Stimulated activated CD4-positive, alpha-beta T cell treated with anti-CD3 and anti-CD28 coated beads, TNF-alpha, amount 100 ng/mL, for 4 hours (primary cell): ENCODE results near the gene IFFO2.

Source experiments
- DNase-seq, 3 experiments: peaks; one replicate each; pipeline ENCODE4 v3.0.0-alpha.2; 2020; ENCODE audit warnings: low read depth in 3 of 3

The IFFO2 gene

DNA sequence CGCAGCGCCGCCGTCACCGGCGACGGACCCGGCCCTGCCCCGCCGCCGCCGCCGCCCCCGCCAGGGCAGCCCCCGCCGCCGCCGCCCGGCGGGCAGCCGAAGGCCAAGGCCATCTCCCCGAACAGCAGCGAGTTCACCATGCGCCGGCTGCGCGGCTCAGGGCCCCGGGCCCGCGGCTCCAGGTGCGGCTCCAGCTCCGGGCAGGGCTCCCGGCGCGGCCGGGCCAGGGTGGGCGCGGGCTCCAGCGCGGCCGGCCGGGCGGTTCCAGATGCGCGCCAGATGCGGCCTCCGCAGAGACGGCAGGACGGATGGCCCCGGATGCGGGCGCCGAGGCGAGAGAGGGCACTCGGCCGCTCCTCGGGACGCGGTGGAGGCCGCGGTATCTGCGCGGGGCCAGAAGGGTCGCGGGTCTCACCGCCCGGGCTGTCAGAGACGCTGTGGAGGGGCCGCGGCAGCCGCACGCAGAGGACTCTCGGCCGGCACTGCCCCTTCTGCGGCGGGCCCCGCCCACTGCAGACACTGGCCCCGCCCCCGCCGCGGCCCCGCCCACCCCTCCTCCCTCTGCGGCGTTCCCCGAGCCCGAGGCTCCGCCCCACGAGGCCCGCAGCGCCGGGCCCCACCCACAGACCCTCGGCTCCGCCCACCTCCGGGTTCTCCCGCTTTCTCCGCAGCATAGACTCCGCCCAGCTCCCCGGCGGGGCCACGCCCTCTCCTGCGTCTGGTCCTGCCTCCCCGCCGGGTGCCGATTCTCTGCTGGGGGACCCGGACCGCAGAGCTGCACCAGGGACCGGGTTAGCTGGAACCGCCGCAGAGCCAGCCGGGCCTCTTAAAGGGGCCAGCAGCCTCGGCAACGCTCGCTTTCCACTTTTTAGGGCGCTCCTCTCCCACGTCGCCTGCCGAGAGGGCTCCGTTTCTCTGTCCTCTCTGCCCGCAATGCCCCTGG is at the start of gene IFFO2:
IFFO2 (minus strand) TSS at position 484 of the 943 bp plus-strand sequence; CDS start at position 140, 344 bp downstream.
- DNase-seq, result peak; percentile 99

DNA sequence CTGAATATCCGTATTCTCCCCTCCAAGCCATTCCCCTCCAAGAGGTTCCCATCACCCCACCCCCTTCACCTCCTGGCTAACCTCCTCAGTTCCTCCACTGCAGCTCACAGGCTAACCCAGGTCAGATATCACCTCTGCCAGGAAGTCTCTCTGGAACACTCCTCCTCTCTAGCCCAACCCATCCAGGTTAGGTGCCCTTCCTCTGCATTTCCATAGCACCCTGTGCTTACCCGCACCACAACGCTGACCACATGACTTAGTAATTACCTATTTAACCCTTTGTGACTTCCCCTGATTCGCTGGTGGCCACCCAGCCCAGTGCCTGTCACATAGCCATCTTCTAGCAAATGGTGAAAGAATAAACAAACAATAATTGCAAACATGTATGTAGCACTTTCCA is 49.5 kb upstream of the IFFO2 start:
- no peak for DNase-seq

- DNase-seq, result no peak
Measured at GRCh38 chr1:19003371-19004290, 47.2 kb upstream of the IFFO2 start.

- no peak for DNase-seq
Measured at GRCh38 chr1:19000065-19000464, 43.6 kb upstream of the IFFO2 start.

DNA sequence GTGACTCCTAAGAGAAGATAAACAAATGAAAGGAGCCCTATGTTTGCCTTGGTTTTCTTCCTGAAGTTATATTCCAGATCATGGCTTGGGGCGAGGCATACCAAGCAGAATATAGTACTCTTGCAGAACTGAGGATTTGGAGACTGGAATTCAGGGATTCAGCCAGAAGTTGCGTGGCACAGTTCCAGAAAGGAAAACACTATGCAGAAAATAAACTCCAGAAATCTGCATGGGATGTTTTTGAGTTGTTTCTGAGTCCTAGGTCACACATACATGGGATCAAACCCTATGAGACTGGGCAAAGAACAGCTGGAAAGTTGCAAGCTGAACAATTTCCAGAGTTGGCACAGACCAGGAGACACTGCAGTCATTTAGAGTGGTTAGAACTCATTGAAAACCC is 42.9 kb upstream of the IFFO2 start:
- DNase-seq, result no peak

DNA sequence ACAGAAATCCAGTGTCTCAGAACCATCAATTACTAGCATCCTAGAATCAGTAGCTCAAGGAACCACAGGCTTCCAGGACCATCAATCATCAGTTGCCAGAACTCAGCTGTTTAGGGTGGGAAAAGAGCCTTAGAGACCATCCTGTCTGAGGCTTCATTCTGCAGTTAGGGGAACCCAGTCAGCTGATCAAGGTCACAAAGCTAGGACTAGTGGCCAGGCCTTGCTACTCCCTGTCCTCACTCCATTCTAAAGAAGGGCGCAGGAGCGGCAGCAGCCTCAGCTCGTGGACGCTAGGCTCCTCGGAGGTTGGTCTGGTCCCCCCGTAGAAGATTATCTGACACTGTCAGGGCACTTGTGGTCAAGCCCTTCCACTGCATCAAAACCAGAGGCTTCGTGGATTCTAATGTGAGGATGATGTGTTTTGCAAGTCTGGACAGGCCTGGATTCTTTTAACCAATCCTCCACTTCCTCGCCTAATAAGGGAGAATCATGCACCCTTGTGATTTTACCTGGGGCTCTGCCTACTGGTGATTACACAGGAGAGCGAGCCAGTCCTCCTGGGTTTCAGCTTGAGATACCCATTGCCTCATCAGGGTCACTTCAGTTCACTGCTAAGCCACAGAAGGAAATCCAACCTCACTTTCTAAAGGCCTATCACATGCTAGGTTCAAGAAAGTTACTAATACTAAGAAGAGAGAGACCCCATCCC is 41.7 kb upstream of the IFFO2 start:
- no peak for DNase-seq

- no peak for DNase-seq
Measured at GRCh38 chr1:18997508-18997907, 41.0 kb upstream of the IFFO2 start.

DNA sequence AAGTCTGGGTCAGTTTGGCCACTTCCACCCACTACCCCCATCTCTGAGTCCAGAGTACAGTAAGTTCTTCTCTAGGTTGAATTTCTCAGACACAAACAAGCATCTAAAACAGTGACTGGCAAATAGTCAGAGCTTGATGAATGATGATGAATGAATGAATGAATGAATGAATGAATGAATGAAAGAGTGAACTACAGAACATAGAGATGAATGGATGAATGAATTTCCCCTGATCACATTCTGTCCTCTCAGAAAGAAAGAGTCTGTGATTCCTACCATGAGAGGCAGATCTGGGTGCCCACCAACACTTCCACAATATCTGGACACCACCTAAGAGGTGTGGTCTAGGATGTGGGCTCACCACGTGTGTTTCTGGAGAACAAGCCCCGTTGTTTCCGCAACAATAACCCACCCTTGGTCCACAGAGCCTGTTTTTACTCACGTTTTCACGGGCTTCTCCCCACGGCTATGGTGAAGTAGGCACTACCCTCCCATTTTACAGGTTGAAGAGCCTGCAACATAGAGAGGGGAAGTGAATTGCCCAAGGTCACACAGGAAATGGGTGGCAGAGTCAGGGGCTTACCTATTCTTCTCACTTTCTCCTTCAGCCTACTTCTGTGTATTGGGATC is 40.2 kb upstream of the IFFO2 start:
- DNase-seq, result no peak

DNA sequence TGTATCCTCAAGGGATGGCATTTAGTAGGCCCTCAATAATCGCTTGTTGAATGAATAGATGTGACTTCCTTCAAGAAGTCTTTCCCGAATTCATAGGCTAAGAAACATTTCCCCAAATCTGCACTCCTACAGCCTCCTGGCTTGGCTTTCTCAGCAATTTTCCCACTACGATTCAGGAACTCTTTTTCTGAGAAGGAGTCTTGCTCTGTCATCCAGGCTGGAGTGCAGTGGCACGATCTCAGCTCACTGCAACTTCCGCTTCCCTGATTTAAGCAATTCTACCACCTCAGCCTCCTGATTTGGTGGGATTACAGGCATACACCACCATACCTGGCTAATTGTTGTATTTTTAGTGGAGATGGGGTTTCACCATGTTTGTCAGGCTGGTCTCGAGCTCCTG is 37.9 kb upstream of the IFFO2 start:
- DNase-seq, result no peak

GRCh38 chr1:18992646-18993045 is 36.2 kb upstream of the IFFO2 start:
- DNase-seq, result no peak

- no peak for DNase-seq
Measured at GRCh38 chr1:18991585-18991984, 35.1 kb upstream of the IFFO2 start.

DNA sequence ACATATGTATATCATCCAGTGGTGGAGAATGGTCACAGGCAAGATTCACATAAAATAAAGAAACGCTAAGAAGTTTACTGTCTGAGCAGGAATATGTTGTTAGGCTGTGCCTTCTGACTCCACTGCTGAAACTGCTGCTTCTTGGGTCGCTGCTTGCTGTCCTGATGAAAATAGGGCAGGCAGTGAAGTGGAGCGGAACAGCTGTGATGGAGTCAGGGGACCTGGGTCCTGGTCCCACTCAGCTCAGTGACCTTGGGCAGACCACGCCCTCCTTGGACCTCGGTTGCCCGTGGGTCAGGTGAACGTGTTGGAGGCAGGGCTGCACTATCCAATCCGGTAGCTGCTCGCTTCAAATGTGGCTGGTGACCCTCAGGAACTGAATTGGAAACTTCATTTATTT is 33.4 kb upstream of the IFFO2 start:
- no peak for DNase-seq

DNA sequence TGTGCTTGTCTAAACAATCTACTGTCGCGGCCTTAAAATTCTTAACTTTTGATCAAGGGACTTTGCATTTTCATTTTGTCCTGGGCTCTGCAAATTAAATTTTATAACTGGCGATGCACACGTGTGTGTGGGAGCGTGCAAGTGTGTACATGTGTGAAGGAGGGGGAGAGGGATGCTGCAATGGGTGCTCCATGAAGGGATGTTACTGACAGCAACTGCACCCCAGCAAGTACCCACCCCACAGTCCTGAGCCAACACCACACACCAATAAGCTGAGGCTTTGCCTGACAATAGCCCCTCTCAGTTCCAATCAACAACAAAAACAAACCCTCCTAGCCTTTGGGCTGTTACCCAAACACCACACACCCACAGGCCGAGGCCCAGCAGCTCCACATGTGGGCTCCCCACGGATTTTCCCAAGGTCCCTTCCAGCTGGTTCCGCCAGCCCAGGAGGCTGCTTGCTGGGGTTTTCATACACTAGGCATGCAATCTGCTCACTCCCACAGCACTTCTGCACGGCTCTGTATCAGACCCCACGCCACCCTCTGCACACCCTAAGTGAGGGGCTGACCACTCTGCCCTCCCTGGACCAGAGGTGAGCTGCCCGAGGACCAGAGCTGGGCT is 32.8 kb upstream of the IFFO2 start:
- no peak for DNase-seq

DNA sequence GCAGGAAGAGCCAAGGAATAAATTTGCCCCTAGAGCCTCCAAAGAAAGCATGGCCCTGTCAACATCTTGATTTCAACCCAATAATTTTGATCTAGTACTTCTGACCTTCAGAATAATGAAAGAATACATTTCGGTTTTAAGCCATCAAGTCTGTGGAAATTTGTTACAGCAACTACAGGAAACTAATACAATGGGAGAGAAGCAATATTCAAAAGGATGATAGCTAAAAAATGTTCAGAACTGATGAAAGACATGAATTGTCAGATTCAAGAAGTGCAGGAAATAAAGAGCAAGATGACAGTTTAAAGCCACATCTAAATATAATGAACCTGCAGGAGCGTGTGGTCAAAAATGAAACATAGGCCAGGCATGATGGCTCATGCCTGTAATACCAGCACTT is 24.8 kb upstream of the IFFO2 start:
- no peak for DNase-seq

GRCh38 chr1:18978706-18979105 is 22.2 kb upstream of the IFFO2 start:
- no peak for DNase-seq

DNA sequence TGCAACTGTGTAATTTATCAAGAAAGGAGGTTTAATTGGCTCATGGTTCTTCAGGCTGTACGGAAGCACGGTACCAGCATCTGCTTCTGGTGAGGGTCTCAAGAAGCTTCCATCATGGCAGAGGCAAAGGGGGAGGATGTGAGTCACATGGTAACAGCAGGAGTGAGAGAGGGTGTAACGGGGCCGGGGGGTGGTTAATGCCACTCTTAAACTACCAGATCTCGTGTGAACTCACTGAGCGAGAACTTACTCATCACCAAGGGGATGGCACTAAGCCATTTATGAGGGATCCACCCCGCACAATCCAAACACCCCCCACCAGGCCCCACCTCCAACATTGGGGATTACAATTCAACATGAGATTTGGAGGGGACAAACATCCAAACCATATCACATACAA is 21.0 kb upstream of the IFFO2 start:
- no peak for DNase-seq

- DNase-seq, result no peak
Measured at GRCh38 chr1:18976096-18976495, 19.6 kb upstream of the IFFO2 start.

GRCh38 chr1:18974606-18975005 is 18.1 kb upstream of the IFFO2 start:
- DNase-seq, result no peak

DNA sequence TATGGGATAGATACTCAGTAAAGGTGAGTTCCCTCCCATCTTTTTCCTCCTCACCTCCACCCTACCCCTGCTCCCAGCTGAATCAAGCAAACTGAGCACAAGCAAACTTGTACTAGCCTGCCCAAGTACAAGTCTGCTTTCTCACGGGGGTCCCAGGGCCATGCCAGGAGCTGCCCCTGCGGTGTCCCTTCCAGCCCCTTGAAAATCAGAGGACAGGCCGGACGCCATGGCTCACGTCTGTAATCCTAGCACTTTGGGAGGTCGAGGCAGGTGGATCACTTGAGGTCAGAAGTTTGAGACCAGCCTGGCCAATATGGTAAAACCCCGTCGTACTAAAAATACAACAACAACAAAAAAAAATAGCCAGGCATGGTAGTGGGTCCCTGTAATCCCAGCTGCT is 17.5 kb upstream of the IFFO2 start:
- no peak for DNase-seq

GRCh38 chr1:18973446-18973955 is 17.0 kb upstream of the IFFO2 start:
- no peak for DNase-seq

- DNase-seq, result no peak
Measured at GRCh38 chr1:18972991-18973390, 16.5 kb upstream of the IFFO2 start.
